CD4-positive, alpha-beta T cell treated with Interleukin-4 for 4 hours (primary cell): ENCODE measurements around the gene ZNRF2.

Experiments used
- DNase-seq: peaks from one replicate; pipeline ENCODE4 v3.0.0-alpha.2; 2020

ZNRF2 gene

GRCh38 chr7:30322271-30323005 is 38.0 kb downstream of the ZNRF2 start:
- peak; percentile 59 for DNase-seq

- DNase-seq: peak; percentile 83
Measured at GRCh38 chr7:30323006-30323355, 38.6 kb downstream of the ZNRF2 start.

- no peak for DNase-seq
Measured at GRCh38 chr7:30327813-30328212, 43.4 kb downstream of the ZNRF2 start.

DNA sequence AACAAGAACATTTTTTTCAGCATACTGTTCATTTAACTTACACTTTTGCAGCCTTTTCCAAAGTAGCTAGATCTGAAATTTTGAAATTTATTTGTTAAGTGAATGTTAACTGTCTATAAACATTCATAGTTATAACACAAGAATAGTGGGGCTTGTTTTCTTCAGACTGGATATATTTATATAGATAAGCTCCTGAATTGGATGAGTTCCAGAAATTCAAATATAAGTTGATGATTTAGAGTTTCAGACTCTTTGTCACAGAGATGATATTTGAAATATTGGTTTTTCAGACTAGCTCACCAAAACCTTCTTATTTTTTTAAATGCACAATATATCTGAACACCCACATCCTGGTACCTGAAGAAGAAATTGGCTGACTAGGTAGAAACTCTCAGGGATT is 44.0 kb downstream of the ZNRF2 start:
- no peak for DNase-seq

DNA sequence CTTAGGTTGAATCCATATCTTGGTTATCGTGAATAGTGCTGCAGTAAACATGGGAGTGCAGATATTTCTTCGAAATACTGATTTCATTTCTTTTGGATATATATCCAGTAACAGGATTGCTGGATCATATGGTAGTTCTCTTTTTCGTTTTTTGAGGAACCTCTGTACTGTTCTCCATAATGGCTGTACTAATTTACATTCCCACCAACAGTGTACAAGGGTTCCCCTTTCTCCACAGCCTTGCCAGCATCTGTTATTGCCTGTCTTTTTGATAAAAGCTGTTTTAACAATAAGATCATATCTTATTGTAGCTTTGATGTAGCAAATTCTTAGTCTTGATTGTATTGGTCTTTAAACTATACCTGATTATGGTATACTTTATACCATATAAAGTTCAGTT is 45.3 kb downstream of the ZNRF2 start:
- DNase-seq: no peak

- peak; percentile 72 for DNase-seq
Measured at GRCh38 chr7:30330134-30331111, 46.0 kb downstream of the ZNRF2 start.

GRCh38 chr7:30331338-30331737 is 46.9 kb downstream of the ZNRF2 start:
- no peak for DNase-seq

DNA sequence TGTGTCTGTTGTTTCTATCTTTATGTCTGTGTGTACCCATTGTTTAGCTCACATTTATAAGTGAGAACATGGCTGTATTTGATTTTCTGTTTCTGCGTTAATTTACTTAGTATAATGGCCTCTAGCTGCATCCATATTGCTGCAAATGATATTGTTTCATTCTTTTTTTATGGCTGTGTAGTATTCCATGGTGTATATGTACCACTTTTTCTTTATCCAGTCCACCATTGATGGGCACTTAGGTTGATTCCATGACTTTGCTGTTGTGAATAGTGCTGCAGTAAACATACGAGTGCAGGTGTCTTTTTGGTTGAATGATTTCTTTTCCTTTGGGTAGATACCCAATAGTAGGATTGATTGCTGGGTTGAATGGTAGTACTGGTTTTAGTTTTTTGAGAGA is 48.2 kb downstream of the ZNRF2 start:
- DNase-seq: no peak

GRCh38 chr7:30335763-30336487 is 51.5 kb downstream of the ZNRF2 start:
- no peak for DNase-seq

DNA sequence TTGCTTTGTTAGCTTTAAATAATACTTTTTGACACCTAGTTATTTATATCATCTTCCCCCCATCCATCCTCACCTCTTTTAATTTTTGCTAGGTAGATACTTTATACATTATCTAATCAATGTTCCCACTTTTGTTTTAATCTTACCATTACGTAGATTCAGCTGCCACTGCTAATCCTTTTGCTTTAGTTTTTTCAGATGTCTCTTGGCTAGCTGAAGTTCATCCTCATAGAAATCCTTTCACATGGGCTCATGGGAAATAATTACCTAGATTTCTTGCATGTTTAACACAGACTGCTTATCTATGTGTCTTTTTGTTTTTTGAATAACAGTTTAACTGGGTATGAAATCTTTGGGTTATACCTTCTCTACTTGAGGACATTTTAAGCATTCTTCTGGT is 60.1 kb downstream of the ZNRF2 start:
- DNase-seq: no peak

DNA sequence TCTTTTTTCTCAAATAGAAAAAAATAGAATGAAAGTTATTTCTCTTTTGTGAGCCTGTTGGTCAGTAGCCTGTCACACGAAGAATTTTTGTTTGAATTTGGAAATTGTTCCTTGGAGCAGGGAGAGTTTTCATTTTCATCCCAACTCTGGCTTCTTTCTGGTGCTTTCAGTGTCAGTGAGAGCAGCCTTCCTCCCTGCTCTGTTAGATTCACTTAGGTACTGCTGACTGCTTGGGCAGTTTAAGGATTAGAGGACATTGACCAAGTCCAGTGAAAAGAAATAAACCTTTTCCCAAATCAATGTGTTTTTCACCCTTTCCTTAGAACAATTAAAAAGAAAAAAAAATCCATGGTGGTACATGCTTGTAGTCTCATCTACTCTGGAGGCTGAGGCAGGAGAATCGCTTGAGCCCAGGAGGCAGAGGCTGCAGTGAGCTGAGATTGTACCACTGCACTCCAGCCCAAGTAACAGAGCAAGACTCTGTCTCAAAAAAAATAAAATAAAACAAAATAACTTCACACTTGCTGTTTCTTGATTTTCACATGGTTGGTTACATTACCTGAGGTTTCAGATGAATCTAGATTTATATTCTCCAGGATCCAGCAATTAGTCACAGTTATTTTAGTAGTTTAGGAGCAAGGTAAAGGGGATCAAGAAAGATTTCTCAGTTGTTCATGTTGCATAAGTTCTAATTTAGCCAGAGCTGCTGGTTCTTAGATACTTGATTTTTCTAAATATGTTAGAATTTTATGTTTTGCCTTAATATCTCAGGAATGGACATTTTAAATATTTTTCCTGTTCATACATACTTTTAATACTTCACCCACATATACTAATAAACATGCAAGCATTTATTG is 63.1 kb downstream of the ZNRF2 start:
- DNase-seq: no peak

DNA sequence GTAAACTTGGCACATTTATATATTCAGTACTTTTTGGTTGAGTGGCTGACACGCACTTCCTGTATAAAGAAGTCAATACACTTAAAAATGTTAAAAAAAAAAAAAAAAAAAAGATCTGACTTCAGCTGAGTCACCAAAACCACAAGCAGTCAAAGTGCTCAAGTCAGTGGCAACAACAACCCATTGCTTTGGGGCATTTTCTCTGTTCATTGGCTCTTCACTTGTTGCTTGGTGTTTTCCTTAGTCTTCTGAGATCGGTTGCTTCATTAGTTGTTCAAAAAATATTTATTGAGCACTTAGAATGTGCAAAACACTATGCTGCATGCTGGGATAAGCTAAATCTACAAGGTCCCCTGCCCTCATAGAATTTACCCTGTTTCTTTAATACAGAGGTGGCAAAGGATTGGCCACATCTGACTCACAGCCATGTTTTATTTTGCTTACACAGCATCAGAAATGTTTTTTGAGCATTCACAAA is 63.7 kb downstream of the ZNRF2 start:
- peak; percentile 94 for DNase-seq

DNA sequence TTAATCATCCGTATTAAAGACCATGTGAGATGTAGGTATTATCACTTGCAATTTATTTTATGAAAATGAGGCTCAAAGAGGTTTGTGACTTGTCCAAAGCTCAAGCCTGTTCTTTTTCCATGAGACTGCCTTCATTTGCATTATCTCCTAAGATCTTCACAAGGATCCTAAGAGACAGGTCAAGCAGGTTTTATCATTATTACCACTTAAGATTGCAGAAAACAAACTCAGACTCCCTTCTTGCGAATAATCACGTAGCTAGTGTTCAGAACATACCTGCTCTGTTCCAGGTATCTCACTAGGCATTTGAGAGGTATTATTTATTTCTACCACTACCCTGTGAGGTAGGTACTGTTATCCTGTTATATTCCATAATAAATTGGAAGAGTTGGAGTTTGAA is 64.8 kb downstream of the ZNRF2 start:
- no peak for DNase-seq

DNA sequence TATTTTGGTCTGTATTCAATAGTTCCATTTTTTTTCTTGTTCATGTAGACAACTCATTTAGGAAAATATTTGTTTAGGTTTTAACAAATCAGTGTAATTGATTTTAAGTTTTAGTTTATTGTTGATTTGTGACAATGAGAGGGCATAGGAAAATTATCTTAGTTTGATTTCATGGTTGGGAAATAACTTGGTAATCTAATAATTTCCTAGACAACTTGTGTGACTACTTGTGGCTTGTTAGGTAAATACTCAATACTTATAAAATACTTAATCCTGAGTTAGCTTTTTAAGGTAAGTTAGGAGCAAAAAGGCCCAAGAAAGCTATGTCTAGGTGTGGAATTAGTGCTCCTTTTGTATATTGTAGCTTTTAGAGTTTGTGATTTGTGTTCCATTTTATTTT is 65.4 kb downstream of the ZNRF2 start:
- no peak for DNase-seq

DNA sequence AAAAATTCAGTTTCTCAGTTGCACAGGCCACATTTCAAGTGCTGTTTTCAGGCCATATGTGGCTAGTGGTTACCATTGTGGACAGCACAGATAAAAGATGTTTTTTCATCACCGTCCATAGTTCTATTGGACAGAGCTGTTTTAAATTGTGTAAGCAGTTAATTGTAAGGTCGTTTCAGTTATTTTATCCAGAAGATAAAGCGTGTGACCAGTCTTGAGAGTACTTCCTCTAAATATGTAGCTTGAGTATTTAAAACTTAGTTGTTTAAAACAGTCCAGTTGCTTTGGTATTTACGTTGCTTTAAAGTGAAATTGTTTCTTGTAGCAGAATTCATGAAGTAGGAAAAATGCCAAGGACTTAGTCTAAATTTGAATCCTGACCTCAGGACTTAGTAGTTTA is 66.9 kb downstream of the ZNRF2 start:
- DNase-seq: no peak

- no peak for DNase-seq
Measured at GRCh38 chr7:30351724-30352123, 67.3 kb downstream of the ZNRF2 start.

DNA sequence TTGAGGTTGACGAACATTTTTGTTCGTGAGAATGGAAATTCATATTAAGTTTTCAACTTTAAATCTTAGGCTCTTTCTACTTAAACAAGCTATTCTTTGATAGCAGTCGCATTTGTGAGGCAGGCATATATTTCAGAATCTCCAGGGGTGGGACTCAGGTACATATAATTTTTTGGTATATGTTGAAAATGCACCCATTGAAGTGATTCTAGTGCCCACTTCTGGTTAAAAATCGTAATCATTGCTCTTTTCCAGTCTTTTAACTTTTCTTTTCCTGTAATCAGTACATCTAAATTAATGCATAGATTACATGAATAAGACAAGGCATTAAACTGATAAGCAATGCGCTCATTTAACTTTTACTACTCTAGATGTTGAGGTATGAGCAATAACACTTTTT is 67.8 kb downstream of the ZNRF2 start:
- peak; percentile 41 for DNase-seq

DNA sequence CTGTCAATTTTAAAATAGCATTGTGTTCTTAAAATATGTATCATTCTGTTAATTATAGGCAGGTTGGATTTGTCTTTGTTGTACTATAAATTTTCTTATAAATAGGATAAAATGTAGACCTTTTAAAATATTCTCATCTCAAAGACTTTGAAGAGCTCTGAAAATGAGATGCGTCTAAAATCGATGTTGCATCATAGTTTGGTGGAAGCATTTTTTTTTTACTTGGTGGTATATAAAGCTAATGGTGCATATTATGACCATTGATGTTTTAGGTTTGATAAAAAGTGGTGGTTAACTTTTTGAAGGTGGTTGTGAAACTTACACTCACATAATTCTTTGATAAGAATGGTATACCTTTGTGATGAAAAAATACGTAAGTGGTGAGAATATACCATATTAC is 69.1 kb downstream of the ZNRF2 start:
- no peak for DNase-seq

DNA sequence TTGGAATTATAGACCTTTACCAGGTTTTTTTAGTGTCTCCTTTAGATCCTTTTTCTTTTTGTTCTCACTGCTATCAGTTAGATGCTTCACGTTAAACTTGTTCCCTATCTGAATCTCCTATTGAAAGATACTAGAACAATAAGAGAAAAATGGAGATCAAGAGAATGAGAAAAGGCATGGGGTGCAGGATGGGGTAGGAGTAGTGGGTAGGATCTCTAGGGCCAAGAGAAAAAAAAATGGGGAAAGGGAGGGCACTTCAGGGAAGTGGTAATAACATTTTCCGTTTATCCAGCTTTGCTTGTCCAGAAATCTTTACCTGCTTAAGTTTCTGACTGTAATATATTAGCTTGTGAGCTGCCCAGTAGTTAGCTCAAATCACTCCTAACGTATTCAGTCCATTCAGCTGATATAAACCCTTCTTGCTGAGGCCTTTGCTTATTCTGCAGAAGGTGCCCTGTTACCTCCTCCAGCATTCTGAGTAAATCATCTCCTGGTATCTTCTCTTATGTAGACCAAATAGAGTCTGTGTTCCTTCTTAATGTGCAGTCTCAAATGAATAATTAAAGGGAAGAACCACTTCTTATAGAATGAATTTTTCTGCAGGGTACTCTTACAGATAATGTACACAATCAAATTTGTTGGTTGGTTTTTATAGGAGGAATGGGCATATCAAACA is 69.7 kb downstream of the ZNRF2 start:
- DNase-seq: no peak

DNA sequence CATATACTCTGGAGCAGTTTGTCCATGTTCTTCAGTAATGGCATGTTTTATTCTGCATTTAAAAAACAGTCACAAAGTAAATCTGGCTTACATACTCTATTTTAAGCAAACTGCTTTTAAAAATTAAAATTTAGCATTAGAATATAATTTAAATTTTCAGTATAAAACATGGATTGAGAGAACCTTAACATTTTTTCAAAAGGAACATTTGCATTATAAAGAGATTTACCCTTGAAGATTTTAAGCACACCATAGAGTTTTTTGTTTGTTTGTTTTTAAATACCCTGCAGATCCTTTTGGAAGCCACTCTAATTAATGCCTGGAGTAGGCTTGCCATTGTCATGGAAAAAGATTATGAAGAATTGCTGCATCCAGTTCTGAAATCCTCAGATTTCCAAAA is 70.4 kb downstream of the ZNRF2 start:
- no peak for DNase-seq

GRCh38 chr7:30359957-30360356 is 75.6 kb downstream of the ZNRF2 start:
- no peak for DNase-seq
